Activated T-cell treated with anti-CD3 and anti-CD28 coated beads, Interleukin-2, amount 50 U/mL, for 4 hours (primary cell): ENCODE results near the gene WRNIP1. TPM values are rescaled to one million over a fixed set of nuclear protein-coding genes. Genes with fewer than 3 reads are reported as not detected.

Source experiments
- ATAC-seq, 2 donors: fragments of 200-7000 bp; cut with Tn5 transposase; one replicate each; pipeline ENCODE4 v1.10.0; 2021
- DNase-seq: peaks from one replicate; pipeline ENCODE4 v3.0.0-alpha.2; 2020
- H3K27me3 Mint-ChIP-seq: one replicate; pipeline ENCODE4 v1.8.0; 2021; ENCODE audit warnings: low read depth, mixed read lengths
- H3K36me3 Mint-ChIP-seq: one replicate; pipeline ENCODE4 v1.8.0; 2022; ENCODE audit warnings: mixed read lengths; ENCODE audit not compliant: insufficient read depth
- H3K4me1 Mint-ChIP-seq: one replicate; pipeline ENCODE4 v1.8.0; 2021; ENCODE audit warnings: low read depth, mixed read lengths
- H3K4me3 Mint-ChIP-seq: one replicate; pipeline ENCODE4 v1.8.0; 2021; ENCODE audit warnings: mild to moderate bottlenecking, moderate library complexity, mixed read lengths
- H3K9me3 Mint-ChIP-seq: one replicate; pipeline ENCODE4 v1.8.0; 2021; ENCODE audit warnings: mixed read lengths
- total RNA-seq, 3 donors: library from RNA; stranded (reverse); gene quantifications; one replicate each; pipeline ENCODE4 v1.2.1, GENCODE V29; 2021

WRNIP1 gene
- total RNA-seq, 3 donors from 2014 or later, result 44.1 to 52.1 (median 49.0) TPM

GRCh38 chr6:2780102-2780737, 15.0 kb downstream of the WRNIP1 start:
- DNase-seq (no peak), ATAC-seq (no peak)
- H3K36me3 Mint-ChIP-seq, result peaks cover 34% of the 10 kb centered on the region
- H3K9me3 Mint-ChIP-seq, result no peaks in the 10 kb centered on the region
- H3K27me3 Mint-ChIP-seq, result no peaks in the 10 kb centered on the region
- H3K4me1 Mint-ChIP-seq, result peaks cover 12% of the 10 kb centered on the region
- no peak overlapping the region for H3K4me3 Mint-ChIP-seq

DNA sequence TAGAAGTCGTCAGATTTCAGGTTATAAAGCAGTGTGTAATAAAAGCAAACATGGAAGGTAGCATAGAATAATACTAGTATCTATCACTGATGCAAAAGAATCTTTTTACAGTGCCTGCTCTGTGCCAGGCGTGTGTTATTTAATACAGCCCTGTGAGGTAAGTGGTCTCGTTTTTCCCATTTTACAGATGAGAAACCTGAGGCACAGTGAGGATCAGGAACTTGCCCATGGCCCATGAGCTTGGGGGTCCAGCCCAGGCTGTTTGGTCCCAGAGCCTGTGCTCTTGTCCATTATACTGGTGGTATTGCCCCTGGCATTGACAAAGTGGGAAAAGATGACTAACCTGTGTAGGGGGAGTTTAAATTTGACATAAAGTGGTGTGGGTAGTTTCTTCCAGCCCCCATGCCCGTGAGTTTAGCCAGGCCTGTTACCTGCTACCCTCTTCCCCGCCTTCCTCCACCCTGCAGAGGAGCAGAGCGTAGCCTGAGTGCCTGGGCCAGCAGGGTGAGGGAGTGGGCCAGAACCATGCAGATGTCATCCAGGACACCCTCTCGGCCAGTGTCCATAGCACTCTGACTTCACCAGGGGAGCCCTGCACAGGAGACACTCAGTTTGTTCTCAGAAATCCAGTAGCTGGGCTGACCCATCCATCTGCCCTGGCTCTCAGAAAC, 16.6 kb downstream of the WRNIP1 start:
- Mint-ChIP-seq H3K4me3 (no peak overlapping the region), H3K4me1 (peaks cover 6% of the 10 kb centered on the region), H3K36me3 (peaks cover 29% of the 10 kb centered on the region), H3K27me3 (no peaks in the 10 kb centered on the region), H3K9me3 (no peaks in the 10 kb centered on the region)
- DNase-seq (no peak), ATAC-seq (no peak)

DNA sequence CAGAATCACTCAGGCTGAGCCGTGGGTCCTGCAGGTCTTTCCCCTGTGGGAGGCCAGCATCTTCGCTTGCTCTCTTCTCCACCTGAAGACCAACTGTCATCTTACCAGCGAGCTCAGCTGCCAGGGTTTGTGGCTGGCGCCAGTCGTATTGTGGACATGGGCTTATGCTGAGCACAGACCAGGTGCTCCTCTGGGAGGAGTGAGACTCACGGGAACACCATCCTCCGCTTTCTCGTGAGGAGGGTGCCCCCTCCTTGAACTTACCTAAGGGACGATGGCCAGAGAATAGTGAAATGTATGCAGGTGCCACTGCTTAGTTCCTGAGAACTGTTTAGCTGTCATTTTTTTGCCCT, 17.1 kb downstream of the WRNIP1 start:
- DNase-seq, result no peak
- Mint-ChIP-seq H3K4me3 (no peak overlapping the region), H3K9me3 (no peaks in the 10 kb centered on the region), H3K27me3 (no peaks in the 10 kb centered on the region), H3K4me1 (peaks cover 7% of the 10 kb centered on the region), H3K36me3 (peaks cover 32% of the 10 kb centered on the region)
- ATAC-seq, result no peak

DNA sequence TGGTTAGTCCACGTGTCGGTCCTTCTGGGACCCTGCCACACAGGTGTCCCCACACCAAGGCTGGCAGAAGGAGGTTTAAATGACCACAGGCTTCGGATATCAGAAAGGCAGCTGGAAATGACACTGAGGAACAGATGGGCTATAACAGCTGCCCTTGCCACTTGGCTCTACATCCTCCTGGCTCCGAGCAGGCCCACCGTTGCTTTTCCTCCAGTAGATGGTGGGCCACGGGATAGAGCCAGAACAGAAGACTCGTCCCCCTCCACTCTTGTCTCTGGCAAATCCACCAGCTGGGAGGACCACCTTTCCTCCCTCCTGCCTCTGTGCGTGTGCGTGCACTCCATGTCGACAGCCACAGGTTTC, 17.6 kb downstream of the WRNIP1 start:
- H3K9me3 Mint-ChIP-seq, result no peaks in the 10 kb centered on the region
- no peaks in the 10 kb centered on the region for H3K27me3 Mint-ChIP-seq
- no peak overlapping the region for H3K4me3 Mint-ChIP-seq
- no peak for ATAC-seq
- peaks cover 37% of the 10 kb centered on the region for H3K36me3 Mint-ChIP-seq
- no peak for DNase-seq
- H3K4me1 Mint-ChIP-seq, result peaks cover 5% of the 10 kb centered on the region

DNA sequence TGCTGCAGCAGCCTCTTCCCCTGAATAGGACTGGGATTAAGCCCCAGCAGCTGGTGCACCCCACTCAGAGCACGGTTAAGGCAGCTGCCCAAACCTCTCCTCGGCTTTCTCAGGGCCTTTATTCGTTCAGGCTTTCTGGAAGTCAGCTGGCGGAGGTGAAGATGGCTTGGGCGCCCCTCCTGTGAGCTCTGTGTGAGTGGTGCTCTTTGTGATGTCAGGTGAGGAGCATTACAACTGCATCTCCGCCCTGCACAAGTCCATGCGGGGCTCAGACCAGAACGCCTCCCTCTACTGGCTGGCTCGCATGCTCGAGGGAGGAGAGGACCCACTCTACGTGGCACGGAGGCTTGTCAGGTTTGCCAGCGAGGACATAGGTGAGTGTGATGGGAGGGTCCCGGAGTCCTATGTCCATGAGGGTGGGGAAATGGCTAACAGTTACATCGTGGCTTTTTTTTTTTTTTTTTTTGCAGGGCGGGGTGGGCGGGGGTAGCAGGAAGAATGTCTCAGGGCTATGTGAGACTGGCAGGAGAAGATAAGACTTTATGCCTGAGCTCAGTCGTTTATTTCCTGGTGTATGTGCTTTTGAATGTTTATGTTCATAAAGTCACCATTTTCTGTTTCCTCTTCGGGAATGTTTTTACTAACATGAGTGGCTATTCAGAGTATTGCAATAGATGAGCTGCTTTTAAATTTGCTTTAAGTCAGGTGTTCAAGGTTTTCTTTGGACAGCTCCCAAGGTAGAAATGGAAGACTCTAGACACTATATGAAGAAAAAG, 18.2 kb downstream of the WRNIP1 start:
- DNase-seq (no peak), ATAC-seq (no peak)

DNA sequence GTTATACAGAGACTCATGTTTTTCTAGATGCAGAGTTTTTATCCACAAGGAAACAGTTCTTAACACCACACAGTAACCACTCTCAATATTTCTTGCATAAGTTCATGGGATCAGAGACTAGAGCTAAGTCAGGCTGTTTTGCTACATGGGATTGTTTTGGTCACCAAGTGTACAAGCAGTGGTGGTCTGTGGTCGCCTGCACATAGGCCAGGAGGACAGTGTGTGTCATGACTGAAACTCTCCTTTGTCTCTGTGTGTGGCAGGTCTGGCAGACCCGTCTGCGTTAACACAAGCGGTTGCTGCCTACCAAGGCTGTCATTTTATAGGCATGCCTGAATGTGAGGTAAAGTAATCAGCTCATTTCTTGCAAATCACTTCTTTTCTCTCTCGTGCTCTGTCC, 18.9 kb downstream of the WRNIP1 start:
- no peak overlapping the region for H3K4me3 Mint-ChIP-seq
- H3K36me3 Mint-ChIP-seq, result peaks cover 35% of the 10 kb centered on the region
- DNase-seq, result no peak
- no peak for ATAC-seq
- H3K27me3 Mint-ChIP-seq, result no peaks in the 10 kb centered on the region
- no peaks in the 10 kb centered on the region for H3K9me3 Mint-ChIP-seq
- H3K4me1 Mint-ChIP-seq, result peaks cover 5% of the 10 kb centered on the region

More for the DNA sequence above, 18.2 kb downstream of the WRNIP1 start:
- Mint-ChIP-seq H3K4me1 (peaks cover 5% of the 10 kb centered on the region), H3K36me3 (peaks cover 39% of the 10 kb centered on the region), H3K9me3 (no peaks in the 10 kb centered on the region), H3K27me3 (no peaks in the 10 kb centered on the region), H3K4me3 (no peak overlapping the region)

DNA sequence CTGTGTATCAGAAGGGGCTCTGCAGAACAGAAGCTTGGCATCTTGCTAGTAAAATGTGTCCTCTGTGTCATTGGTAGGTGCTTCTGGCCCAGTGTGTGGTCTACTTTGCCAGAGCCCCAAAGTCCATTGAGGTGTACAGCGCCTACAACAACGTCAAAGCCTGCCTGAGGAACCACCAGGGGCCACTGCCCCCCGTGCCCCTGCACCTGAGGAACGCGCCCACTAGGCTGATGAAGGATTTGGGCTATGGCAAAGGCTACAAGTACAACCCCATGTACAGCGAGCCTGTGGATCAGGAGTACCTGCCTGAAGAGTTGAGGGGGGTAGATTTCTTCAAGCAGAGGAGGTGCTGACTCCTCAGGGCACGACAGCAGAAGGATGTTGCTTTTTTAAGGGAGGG, 19.7 kb downstream of the WRNIP1 start:
- ATAC-seq, result no peak
- DNase-seq, result no peak
- peaks cover 6% of the 10 kb centered on the region for H3K4me1 Mint-ChIP-seq
- H3K27me3 Mint-ChIP-seq, result no peaks in the 10 kb centered on the region
- H3K9me3 Mint-ChIP-seq, result no peaks in the 10 kb centered on the region
- peaks cover 29% of the 10 kb centered on the region for H3K36me3 Mint-ChIP-seq
- no peak overlapping the region for H3K4me3 Mint-ChIP-seq

GRCh38 chr6:2786269-2786668, 21.1 kb downstream of the WRNIP1 start:
- DNase-seq, result no peak
- no peak for ATAC-seq
- Mint-ChIP-seq H3K4me3 (no peak overlapping the region), H3K27me3 (no peaks in the 10 kb centered on the region), H3K36me3 (peaks cover 23% of the 10 kb centered on the region), H3K9me3 (no peaks in the 10 kb centered on the region), H3K4me1 (peaks cover 12% of the 10 kb centered on the region)

DNA sequence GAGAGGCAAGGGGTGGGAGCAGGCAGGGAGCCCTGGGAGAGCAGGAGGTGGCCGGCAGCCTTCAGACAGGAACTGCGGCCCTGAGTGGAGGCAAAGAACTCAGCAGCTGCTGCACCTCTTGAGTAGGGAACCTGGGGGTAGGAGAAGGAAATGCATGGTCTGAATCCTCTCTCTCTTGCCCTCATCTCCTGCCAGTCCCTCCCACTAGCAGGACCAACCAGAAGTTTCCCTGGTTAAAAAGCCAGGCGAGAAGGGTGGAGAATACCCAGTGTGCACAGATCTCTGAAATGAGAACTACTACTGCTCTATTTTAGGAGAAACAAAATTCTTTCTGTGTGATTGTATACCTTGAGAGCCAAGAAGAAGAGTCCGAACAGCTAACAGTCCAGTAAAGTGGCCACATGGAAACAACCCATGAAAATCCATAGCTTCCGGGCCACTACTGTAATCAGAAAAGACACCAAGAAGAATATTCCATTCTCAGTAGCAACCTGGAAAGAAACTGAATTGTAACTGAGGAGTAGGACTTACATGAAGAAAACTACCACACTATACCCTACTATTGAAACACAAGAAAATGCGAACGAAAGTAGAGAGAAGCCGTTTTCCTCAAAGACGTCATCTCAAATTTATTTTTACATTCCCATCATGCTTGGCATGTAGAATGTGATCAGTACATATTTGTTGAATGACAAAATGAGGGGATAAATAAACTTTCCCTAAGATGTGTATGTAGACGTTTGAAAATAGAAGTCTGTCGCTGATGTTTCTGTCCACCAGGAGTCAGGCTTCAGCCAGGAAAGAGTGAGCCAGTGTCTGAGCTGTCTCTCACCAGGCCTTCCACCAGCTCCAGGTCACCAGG, 25.6 kb downstream of the WRNIP1 start:
- H3K4me1 Mint-ChIP-seq, result peaks cover 38% of the 10 kb centered on the region
- H3K27me3 Mint-ChIP-seq, result no peaks in the 10 kb centered on the region
- no peak overlapping the region for H3K4me3 Mint-ChIP-seq

GRCh38 chr6:2791450-2791974, 26.3 kb downstream of the WRNIP1 start:
- no peaks in the 10 kb centered on the region for H3K9me3 Mint-ChIP-seq
- ATAC-seq, result no peak
- H3K4me3 Mint-ChIP-seq, result no peak overlapping the region
- DNase-seq, result no peak
- H3K27me3 Mint-ChIP-seq, result no peaks in the 10 kb centered on the region
- peaks cover 38% of the 10 kb centered on the region for H3K4me1 Mint-ChIP-seq
- H3K36me3 Mint-ChIP-seq, result peaks cover 10% of the 10 kb centered on the region

More for the DNA sequence above, 25.6 kb downstream of the WRNIP1 start:
- ATAC-seq (peak; percentile 56 to 64), DNase-seq (peak; percentile 27)
- H3K36me3 Mint-ChIP-seq, result peaks cover 10% of the 10 kb centered on the region
- no peaks in the 10 kb centered on the region for H3K9me3 Mint-ChIP-seq

GRCh38 chr6:2792330-2793110, 27.3 kb downstream of the WRNIP1 start:
- DNase-seq, result no peak
- no peaks in the 10 kb centered on the region for H3K27me3 Mint-ChIP-seq
- H3K4me3 Mint-ChIP-seq, result no peak overlapping the region
- H3K9me3 Mint-ChIP-seq, result no peaks in the 10 kb centered on the region
- peaks cover 40% of the 10 kb centered on the region for H3K4me1 Mint-ChIP-seq
- no peak for ATAC-seq
- peaks cover 8% of the 10 kb centered on the region for H3K36me3 Mint-ChIP-seq

DNA sequence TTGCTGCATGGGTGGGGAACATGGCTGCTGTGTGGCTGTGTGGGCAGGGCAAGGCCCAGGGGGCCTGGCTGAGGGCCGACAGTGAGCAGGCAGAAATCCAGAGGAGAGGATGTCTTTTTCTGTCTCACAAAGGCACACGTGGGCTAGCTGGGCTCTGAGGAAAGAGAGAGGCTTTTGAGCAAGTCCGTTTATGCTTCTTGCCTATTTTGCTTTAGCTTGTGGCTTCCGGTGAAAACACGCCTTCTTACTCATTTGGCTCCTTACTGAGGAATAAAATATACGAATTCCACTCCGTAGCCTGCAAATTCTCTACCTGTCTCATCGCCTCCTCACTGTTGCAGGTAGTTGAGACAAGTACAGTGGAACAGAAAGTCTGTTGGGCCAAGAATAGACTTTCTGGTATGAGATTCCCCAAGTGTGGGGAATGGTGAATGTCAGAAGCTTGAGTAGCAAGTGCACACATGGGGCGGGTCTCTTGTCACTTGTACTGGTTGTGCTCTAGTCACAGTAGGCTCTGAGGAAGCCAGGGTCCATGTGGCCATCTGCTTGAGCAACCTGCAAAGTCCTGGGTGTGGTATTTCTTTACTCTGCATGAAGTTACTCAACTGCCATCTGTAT, 28.4 kb downstream of the WRNIP1 start:
- DNase-seq, result no peak
- Mint-ChIP-seq H3K4me3 (peak overlapping the region; percentile 50), H3K9me3 (no peaks in the 10 kb centered on the region), H3K4me1 (peaks cover 44% of the 10 kb centered on the region), H3K36me3 (peaks cover 2% of the 10 kb centered on the region), H3K27me3 (no peaks in the 10 kb centered on the region)
- ATAC-seq, result peak; percentile 71 to 73

DNA sequence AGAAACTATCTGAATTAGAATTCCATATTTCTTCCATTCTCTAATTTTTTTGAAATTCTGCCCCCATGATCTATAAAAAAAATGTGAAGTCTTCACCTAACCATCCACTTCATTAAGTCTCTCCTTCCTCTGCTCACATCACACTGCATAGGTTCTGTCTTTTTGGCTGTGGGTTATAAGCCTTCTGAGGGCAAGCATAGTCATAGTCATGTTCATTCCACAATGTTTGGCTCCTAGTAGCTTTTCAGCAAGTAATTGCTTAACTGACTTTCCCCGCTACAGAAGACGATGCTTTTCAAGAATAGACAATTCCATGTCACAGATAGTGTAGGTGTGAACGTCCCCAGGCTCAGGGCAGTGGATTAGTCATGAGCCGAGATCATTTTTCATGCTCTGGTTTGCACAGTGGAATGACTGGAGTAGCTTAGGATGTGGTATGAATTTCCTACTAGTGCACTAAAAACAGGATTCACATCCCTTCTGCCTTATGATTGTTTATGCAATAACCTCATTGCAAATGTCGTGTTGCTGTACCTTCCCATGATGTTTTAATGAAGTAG, 29.1 kb downstream of the WRNIP1 start:
- DNase-seq, result no peak
- Mint-ChIP-seq H3K4me1 (peaks cover 44% of the 10 kb centered on the region), H3K9me3 (no peaks in the 10 kb centered on the region), H3K36me3 (peaks cover 2% of the 10 kb centered on the region), H3K27me3 (no peaks in the 10 kb centered on the region), H3K4me3 (no peak overlapping the region)
- ATAC-seq, result no peak
